WERI-Rb-1 (cell line): ENCODE measurements around the gene CD93.

Experiments
- DNase-seq: peaks from one replicate; pipeline ENCODE4 v3.0.0-alpha.2; 2020
- H3K27ac ChIP-seq: fragments of 250-450 bp; sonication (Bioruptor Pico); 2 replicates; pipeline ENCODE4 v1.5.1; 2020; ENCODE audit warnings: mild to moderate bottlenecking, moderate library complexity
- H3K27me3 ChIP-seq: fragments of 250-450 bp; sonication (Bioruptor Pico); 2 replicates; pipeline ENCODE4 v1.5.1; 2021; ENCODE audit warnings: mild to moderate bottlenecking, low read depth, moderate library complexity; ENCODE audit not compliant: insufficient read depth, severe bottlenecking
- H3K36me3 ChIP-seq: fragments of 250-450 bp; sonication (Bioruptor Pico); 2 replicates; pipeline ENCODE4 v1.5.1; 2020; ENCODE audit warnings: mild to moderate bottlenecking, moderate library complexity
- H3K4me3 ChIP-seq: 2 replicates; pipeline ENCODE4 v1.5.1; 2011; ENCODE audit warnings: low read depth, mild to moderate bottlenecking, control low read depth, low read length
- H3K9me3 ChIP-seq: fragments of 250-450 bp; sonication (Bioruptor Pico); 2 replicates; pipeline ENCODE4 v1.5.1; 2021; ENCODE audit warnings: mild to moderate bottlenecking, moderate library complexity; ENCODE audit not compliant: severe bottlenecking
- TF ChIP-seq, protein P1 (sequence below): IDR thresholded peaks from 2 replicates; pipeline ENCODE4 v1.5.1; 2011; ENCODE audit warnings: low read depth, mild to moderate bottlenecking, control low read depth, inconsistent platforms, low read length

The CD93 gene

GRCh38 chr20:23106271-23106851 lies 20.2 kb upstream of the CD93 start:
- Histone ChIP-seq H3K27ac (no peak overlapping the region), H3K36me3 (no peaks in the 10 kb centered on the region), H3K27me3 (no peaks in the 10 kb centered on the region), H3K9me3 (no peaks in the 10 kb centered on the region), H3K4me3 (no peak overlapping the region)
- TF ChIP-seq, protein P1, sequence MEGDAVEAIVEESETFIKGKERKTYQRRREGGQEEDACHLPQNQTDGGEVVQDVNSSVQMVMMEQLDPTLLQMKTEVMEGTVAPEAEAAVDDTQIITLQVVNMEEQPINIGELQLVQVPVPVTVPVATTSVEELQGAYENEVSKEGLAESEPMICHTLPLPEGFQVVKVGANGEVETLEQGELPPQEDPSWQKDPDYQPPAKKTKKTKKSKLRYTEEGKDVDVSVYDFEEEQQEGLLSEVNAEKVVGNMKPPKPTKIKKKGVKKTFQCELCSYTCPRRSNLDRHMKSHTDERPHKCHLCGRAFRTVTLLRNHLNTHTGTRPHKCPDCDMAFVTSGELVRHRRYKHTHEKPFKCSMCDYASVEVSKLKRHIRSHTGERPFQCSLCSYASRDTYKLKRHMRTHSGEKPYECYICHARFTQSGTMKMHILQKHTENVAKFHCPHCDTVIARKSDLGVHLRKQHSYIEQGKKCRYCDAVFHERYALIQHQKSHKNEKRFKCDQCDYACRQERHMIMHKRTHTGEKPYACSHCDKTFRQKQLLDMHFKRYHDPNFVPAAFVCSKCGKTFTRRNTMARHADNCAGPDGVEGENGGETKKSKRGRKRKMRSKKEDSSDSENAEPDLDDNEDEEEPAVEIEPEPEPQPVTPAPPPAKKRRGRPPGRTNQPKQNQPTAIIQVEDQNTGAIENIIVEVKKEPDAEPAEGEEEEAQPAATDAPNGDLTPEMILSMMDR, result no peak
- DNase-seq, result no peak

DNA sequence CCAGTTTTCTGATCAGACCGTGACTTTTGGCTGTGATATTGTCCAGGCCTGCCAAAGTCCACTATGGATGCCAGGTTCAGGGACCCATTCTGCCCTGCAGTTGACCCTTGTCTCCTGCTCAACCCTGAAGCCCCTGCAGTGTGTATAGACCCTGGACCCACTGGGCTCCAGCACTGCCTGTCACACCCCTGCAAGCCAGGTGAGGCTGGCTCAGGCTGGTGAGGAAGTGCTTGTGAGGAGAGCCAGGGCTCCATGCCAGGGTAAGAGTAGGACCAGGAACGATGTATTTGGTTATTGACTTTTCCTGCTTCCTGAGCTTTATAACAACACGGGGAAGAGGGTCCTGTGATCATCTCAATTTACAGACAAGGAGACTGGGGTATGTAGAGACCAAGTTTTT lies 19.1 kb upstream of the CD93 start:
- Histone ChIP-seq H3K27me3 (no peaks in the 10 kb centered on the region), H3K4me3 (no peak overlapping the region), H3K36me3 (no peaks in the 10 kb centered on the region), H3K9me3 (no peaks in the 10 kb centered on the region), H3K27ac (no peak overlapping the region)
- TF ChIP-seq, protein P1, result no peak
- DNase-seq, result no peak

GRCh38 chr20:23103284-23104018 lies 17.3 kb upstream of the CD93 start:
- Histone ChIP-seq H3K4me3 (no peak overlapping the region), H3K36me3 (no peaks in the 10 kb centered on the region), H3K27me3 (no peaks in the 10 kb centered on the region), H3K9me3 (no peaks in the 10 kb centered on the region), H3K27ac (no peak overlapping the region)
- TF ChIP-seq, protein P1, result no peak
- no peak for DNase-seq

DNA sequence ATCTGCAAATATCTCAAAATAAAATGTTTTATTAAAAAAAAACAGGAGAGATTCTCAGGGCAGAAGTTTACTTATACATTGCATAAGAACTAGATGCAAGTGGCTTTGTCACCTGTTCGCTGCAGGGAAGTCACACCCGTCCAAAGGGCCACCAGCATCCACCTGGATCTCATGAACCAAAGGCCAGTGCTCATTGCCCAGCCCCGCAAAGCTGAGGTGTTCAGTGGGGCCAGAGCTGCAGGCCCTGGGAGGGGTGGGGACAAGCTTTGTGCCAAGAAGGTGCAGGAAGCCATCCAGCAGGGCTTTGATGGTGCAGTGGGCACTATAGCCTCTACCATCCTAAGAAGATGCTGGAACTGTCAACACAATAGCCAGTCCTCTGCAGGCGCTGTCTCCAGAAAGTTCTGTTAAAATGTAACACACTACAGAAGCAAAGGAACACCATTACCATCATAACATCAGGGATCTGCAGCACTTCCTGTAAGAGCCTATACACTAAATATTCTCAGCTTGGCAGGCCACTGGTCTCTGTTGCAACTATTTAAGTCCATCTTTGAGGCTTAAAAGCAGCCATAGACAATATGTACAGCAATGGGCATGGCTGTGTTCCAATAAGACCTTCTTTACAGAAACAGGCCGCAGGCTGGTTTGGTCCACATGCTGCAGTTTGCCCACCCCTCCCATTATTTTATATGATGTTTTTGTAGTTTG lies 15.7 kb upstream of the CD93 start:
- Histone ChIP-seq H3K27ac (no peak overlapping the region), H3K27me3 (no peaks in the 10 kb centered on the region), H3K36me3 (no peaks in the 10 kb centered on the region), H3K4me3 (no peak overlapping the region), H3K9me3 (no peaks in the 10 kb centered on the region)
- DNase-seq, result no peak
- TF ChIP-seq, protein P1, result no peak

DNA sequence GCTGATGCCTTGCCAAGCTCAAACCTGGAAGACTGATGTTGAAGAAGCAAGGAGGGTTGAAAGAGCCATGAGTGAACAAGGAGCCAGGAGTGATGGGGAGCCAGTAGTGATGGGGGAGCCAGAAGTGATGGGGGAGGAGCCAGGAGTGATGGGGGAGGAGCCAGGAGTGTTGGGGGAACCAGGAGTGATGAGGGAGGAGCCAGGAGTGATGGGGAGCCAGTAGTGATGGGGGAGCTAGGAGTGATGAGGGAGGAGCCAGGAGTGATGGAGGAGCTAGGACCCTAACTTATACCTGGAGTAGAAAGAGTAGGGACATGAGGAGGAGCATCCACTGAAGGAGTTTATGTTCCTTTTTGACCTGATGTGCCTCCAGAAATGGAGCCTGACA lies 14.6 kb upstream of the CD93 start:
- TF ChIP-seq, protein P1, result no peak
- Histone ChIP-seq H3K4me3 (no peak overlapping the region), H3K27me3 (no peaks in the 10 kb centered on the region), H3K36me3 (no peaks in the 10 kb centered on the region), H3K9me3 (no peaks in the 10 kb centered on the region), H3K27ac (no peak overlapping the region)
- DNase-seq, result no peak
